SJSA1 (cell line): Measurements from ENCODE around the gene CHAF1A. TPM values are rescaled to one million over a fixed set of nuclear protein-coding genes. Genes with fewer than 3 reads are reported as not detected.

ENCODE experiments used
- DNase-seq, 2 experiments: peaks; one replicate each; pipeline ENCODE4 v3.0.0-alpha.2; 2015 to 2020; ENCODE audit warnings: low spot score in 2 of 2, low read depth in 1 of 2
- H3K27ac ChIP-seq: fragments of 250-450 bp; sonication (Bioruptor Pico); 2 replicates; pipeline ENCODE4 v1.5.1; 2020; ENCODE audit warnings: mild to moderate bottlenecking, moderate library complexity
- H3K27me3 ChIP-seq: fragments of 250-450 bp; sonication (Bioruptor Pico); replicated peaks from 2 replicates; pipeline ENCODE4 v1.5.1; 2020; ENCODE audit warnings: mild to moderate bottlenecking, moderate library complexity
- H3K36me3 ChIP-seq: fragments of 250-450 bp; sonication (Bioruptor Pico); 2 replicates; pipeline ENCODE4 v1.5.1; 2020; ENCODE audit warnings: mild to moderate bottlenecking
- H3K4me1 ChIP-seq: fragments of 250-450 bp; sonication (Bioruptor Pico); replicated peaks from 2 replicates; pipeline ENCODE4 v1.6.1; 2021; ENCODE audit warnings: mild to moderate bottlenecking
- H3K4me3 ChIP-seq: fragments of 250-450 bp; sonication (Bioruptor Pico); 2 replicates; pipeline ENCODE4 v1.5.1; 2020; ENCODE audit warnings: mild to moderate bottlenecking
- H3K9me3 ChIP-seq: fragments of 250-450 bp; sonication (Bioruptor Pico); replicated peaks from 2 replicates; pipeline ENCODE4 v1.5.1; 2020; ENCODE audit warnings: mild to moderate bottlenecking
- total RNA-seq: library from RNA; depleted of rRNA; stranded (reverse); fragments of >200 nt; shearing (Covaris generic); gene quantifications from 2 replicates; pipeline ENCODE4 v1.2.3, GENCODE V29; 2014

The CHAF1A gene
- total RNA-seq, 1 experiment from 2014 or later = 36.4 TPM

DNA sequence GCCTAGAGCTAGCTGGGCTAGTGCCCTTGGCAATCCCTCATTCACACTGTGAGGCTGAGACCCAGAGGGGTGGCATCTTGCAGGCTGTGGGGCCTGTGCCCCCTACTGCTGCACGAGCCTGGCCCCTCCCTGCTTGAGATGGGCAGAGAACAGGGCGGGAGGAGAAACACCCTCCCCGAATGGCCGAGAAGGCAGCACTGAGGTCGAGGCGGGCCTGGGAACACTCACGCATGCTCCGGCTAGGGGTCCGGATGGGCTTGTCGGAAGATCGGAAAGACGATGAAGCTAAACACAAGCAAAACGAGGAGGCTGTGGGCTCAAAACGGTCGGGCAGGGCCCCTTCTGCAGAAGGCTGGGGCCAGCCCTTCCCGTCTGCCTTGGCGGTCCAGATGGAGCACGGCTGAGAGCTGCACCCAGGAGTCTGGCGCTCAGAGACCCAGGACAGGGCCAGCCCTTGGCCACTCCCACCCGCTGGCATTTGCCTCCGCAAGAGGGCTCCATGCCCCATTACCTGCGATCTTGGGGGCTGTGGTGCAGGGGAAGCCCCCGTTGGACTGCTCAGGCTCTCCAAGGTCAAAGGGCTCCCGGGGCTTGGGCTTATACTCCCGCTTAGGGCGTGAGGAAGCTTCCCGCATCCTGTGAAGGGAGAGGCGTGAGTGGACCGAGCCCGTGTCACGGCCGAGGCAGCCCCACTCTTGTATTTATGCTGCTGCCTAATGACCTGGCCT is 40.2 kb upstream of the CHAF1A start:
- peaks cover 91% of the 10 kb centered on the region for H3K36me3 ChIP-seq

DNA sequence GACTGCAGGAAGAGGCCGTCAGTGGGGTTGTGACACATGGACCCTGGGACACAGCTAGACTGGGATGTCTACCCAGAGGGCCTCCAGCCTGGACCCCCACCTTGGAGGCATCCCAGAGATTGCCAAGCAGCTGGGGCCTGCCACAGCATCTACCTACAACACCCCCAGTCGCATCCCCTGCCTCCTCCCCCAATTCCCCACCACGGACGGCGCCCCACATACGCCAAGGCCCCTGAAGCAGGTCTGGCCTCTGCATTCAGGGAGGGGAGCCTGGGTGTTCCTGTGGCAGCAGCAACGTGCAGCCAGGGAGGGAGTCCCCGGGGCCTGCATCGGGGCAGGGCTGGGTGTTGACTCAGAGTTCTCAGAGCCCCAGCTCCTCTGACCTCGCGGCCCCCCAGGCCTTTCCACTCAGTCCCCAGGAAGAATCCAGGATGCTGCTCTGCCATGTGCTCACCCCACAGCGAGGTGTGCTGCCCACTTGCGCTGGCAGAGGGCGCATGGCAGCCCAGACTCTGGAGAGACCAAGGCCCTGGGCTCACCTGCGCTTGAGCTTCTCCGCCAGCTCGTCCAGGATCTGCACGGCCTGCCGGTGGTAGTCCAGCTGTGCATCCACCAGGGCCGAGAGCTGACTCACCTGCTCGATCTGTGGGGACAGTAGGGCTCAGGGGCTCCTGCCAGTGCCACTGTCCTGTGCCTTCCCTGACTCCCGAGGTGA is 39.5 kb upstream of the CHAF1A start:
- Histone ChIP-seq H3K27me3 (no peaks in the 10 kb centered on the region), H3K4me3 (no peak overlapping the region), H3K4me1 (no peaks in the 10 kb centered on the region), H3K9me3 (no peaks in the 10 kb centered on the region), H3K27ac (no peak overlapping the region), H3K36me3 (peaks cover 93% of the 10 kb centered on the region)
- peak in 1 of 2 experiments; percentile 42 for DNase-seq

More for the DNA sequence above, 40.2 kb upstream of the CHAF1A start:
- Histone ChIP-seq H3K27ac (no peak overlapping the region), H3K9me3 (no peaks in the 10 kb centered on the region), H3K27me3 (no peaks in the 10 kb centered on the region), H3K4me1 (no peaks in the 10 kb centered on the region), H3K4me3 (no peak overlapping the region)
- DNase-seq = no peak

DNA sequence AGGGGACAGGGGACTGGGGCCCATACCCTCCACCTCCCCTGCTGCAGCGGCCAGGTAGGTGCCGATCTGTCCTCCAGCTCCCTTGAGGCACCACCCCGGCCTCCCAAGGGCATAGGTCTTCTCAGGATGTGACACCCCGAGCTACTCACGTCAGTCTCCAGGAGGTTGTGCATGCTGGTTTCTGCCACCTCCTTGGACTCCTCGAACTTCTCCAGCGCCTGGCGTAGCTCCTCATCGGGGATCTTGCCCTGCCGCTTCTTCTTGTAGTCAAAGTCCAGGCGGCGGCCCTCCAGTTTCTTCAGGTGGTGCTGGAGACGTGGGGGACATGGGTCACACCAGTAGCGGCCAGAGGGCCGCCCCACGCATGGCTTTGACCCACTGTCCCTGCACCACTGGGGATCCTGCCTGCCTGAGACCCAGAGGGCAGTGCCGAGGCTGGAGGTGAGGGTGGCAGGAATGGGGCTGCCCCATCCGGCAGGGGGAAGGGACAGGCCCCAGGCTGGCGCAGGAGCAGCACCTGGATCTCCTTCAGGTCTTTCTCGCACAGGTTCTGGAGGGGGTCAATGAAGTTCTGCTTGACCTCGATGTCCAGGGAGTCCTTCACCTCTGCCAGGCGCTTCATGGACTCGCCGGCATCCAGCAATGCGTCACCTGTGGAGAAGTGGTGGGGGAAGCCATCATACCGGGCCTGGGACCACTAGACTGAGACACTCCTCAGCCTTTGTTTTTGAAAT is 38.7 kb upstream of the CHAF1A start:
- H3K27ac ChIP-seq = no peak overlapping the region
- peaks cover 93% of the 10 kb centered on the region for H3K36me3 ChIP-seq

DNA sequence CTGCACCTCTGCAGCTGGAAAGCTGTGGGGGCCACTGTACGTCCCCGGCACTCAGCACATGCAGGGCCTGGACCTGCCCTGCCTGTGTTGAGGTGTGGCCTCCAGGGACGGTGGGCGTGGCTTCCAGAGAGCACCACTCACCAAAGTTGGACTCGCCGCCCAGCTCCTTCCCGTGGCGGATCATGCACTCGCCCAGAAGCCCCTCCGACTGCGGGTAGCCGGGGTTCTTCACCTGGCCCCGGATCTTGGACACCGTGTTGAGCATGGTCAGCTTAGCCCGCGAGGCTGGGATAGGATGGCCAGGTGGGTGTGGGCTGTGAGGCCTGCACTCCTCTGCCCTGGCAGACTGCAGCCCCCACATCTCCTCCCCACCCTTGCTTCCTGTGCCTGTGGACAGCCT is 37.1 kb upstream of the CHAF1A start:
- Histone ChIP-seq H3K9me3 (no peaks in the 10 kb centered on the region), H3K36me3 (peaks cover 79% of the 10 kb centered on the region), H3K27me3 (no peaks in the 10 kb centered on the region)

More for the DNA sequence above, 38.7 kb upstream of the CHAF1A start:
- Histone ChIP-seq H3K4me3 (no peak overlapping the region), H3K9me3 (no peaks in the 10 kb centered on the region), H3K27me3 (no peaks in the 10 kb centered on the region), H3K4me1 (no peaks in the 10 kb centered on the region)
- peak in 1 of 2 experiments; percentile 46 for DNase-seq

DNA sequence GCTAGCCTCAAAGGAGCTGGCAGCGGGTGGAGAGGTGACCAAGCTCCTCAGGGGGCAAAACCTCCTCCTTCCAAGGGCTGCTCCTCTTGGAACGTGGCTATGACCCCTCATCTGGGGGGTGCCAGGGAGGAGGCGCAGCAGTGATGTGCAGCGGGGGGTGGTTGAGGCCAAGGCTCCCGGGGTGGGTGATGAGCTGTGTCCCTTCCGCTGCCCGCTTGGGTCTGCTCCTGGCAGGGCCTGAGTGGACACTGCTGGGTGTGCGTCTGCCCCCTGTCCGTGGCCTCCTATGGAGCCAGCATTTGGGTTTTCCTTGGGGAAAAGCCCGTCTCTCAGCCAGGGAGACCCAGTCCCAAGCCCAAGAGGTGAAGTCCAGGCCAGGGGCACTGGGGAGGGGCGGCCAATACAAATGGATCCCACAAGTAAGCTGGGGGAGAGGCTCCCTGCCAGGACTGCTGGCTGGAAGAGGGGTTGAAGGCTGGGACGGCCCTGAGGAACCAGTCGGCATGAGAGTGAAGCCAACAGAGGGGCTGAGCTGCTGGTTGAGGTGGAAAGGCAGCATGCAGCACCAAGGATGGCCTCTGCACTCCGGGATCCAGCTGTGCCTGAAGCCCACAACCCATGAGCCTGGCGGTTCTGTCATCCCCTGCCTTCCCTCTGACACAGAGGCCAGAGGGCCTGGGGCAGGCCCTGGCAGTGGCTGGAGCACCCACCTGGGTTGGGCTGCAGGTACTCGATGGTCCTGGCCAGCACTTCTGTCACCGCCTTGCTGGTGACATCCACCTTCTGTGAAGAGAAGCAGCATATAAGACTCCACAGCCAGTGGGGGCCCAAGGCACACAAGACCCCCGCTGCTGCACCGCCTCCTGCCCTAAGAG is 36.4 kb upstream of the CHAF1A start:
- Histone ChIP-seq H3K36me3 (peaks cover 74% of the 10 kb centered on the region), H3K27me3 (no peaks in the 10 kb centered on the region), H3K27ac (no peak overlapping the region), H3K4me3 (no peak overlapping the region), H3K9me3 (no peaks in the 10 kb centered on the region), H3K4me1 (peaks cover 4% of the 10 kb centered on the region; the same call in 1 of the 2 replicates)
- no peak for DNase-seq

More for the DNA sequence above, 37.1 kb upstream of the CHAF1A start:
- Histone ChIP-seq H3K4me3 (no peak overlapping the region), H3K27ac (no peak overlapping the region), H3K4me1 (peaks cover 4% of the 10 kb centered on the region; the same call in 1 of the 2 replicates)
- no peak for DNase-seq

DNA sequence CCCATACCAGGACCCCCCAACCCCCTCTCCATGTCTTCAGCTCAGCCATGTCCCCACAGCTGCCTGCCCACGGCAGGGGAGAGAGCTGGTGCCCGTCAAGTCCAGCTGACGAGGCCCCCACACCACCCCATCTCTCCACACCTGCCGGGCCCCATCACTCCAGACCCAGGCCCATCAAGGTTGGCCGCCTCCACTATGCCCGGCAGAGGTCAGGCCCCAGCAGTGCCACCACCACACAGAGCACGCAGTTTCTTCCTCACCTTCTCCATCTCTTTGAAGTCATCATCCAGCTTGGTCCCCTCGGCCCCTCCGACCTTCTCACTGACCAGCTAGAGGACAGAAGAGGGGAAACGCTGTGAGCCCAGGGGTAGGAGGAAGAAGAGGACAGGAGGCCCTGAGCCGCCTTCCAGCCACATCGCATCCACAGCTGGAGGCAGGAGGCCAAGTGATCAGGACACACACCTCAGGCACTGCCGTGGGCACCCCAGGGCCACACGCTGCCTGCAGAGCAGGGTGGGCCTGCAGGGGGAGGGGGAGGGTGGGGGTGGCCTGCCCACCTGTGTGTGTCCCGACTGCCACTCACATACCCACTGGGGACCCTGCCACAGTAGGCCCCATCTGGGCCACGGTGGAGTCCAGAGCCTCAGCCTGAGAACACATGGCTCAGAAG is 35.6 kb upstream of the CHAF1A start:
- Histone ChIP-seq H3K27me3 (no peaks in the 10 kb centered on the region), H3K36me3 (peaks cover 73% of the 10 kb centered on the region), H3K4me3 (no peak overlapping the region), H3K4me1 (peaks cover 4% of the 10 kb centered on the region; the same call in 1 of the 2 replicates), H3K27ac (no peak overlapping the region), H3K9me3 (no peaks in the 10 kb centered on the region)
- DNase-seq = no peak

DNA sequence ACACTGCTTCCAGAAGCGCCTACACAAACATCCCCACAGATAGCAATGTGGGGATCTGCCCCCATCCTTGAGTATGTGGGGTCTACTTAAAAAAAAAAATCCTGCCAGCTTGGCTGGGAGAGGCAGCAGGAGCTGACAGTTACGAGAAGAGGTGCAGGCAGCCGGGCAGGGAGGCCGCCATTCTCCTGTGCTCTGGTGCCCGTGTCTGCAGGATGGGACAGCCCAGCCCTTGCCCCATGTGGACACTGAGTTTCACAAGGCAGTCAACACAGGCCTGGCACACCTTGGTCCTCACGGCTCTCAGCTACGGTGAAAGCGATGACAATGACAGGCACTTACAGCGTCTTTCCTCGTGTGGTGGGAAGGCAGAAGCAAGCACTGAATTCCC is 35.1 kb upstream of the CHAF1A start:
- H3K9me3 ChIP-seq = no peaks in the 10 kb centered on the region
- H3K4me3 ChIP-seq = no peak overlapping the region
- peaks cover 4% of the 10 kb centered on the region; the same call in 1 of the 2 replicates for H3K4me1 ChIP-seq
- peaks cover 71% of the 10 kb centered on the region for H3K36me3 ChIP-seq
- DNase-seq = no peak
- H3K27me3 ChIP-seq = no peaks in the 10 kb centered on the region
- no peak overlapping the region for H3K27ac ChIP-seq

DNA sequence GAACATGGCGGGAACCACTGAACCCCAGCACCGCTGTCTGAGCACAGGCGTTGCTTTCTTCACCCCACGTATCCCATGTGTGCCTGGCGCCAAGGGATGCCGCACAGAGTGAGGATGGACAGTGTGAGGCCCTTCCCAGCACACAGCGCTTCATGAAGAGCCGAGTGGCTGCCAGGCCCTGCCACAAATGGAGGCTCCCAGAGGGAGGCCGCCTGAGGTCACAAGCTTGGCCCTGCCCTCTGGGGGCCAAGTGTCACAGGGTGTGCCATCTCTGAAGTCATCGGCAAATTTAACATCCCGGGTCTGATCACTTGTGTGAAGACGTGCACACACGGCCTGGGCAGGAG is 34.7 kb upstream of the CHAF1A start:
- H3K4me1 ChIP-seq = peaks cover 4% of the 10 kb centered on the region; the same call in 1 of the 2 replicates
- no peak overlapping the region for H3K27ac ChIP-seq
- H3K36me3 ChIP-seq = peaks cover 70% of the 10 kb centered on the region
- no peak for DNase-seq
- no peaks in the 10 kb centered on the region for H3K9me3 ChIP-seq
- H3K27me3 ChIP-seq = no peaks in the 10 kb centered on the region
- H3K4me3 ChIP-seq = no peak overlapping the region

DNA sequence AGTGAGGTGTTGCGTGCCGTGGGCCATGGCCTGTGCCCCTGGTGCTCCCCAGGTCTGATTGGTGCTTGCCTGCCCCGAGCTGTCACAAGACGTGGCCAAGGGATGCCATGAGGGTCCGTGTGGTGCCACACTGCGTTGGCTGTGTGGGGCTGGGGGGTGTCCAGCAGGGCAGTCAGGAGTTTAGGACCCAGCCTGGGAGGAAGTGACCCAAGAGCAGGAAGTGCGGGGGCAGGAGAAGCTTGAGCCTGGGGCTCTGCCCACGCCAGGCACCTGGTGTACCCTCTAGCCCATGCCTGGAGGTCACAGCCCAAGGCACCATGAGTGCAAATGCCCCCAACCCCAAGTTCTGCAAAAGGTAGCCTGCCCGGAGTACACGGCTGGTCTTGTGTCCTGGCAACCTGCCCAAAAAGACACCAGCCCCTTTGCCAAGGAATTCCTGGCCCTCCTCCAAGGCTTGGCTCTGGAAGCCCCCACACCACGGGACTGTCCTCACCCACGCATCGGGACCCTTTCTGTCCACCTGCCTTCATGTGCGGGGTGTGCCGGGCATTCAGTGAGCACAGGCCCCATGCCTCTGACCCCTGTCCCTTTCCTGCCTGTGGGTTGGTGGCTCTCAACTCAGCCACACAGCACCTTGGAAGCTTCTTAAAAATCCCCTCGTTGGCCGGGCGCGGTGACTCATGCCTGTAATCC is 34.2 kb upstream of the CHAF1A start:
- Histone ChIP-seq H3K27me3 (no peaks in the 10 kb centered on the region), H3K4me3 (no peak overlapping the region), H3K9me3 (no peaks in the 10 kb centered on the region), H3K4me1 (peaks cover 4% of the 10 kb centered on the region; the same call in 1 of the 2 replicates), H3K36me3 (peaks cover 68% of the 10 kb centered on the region), H3K27ac (no peak overlapping the region)
- no peak for DNase-seq

DNA sequence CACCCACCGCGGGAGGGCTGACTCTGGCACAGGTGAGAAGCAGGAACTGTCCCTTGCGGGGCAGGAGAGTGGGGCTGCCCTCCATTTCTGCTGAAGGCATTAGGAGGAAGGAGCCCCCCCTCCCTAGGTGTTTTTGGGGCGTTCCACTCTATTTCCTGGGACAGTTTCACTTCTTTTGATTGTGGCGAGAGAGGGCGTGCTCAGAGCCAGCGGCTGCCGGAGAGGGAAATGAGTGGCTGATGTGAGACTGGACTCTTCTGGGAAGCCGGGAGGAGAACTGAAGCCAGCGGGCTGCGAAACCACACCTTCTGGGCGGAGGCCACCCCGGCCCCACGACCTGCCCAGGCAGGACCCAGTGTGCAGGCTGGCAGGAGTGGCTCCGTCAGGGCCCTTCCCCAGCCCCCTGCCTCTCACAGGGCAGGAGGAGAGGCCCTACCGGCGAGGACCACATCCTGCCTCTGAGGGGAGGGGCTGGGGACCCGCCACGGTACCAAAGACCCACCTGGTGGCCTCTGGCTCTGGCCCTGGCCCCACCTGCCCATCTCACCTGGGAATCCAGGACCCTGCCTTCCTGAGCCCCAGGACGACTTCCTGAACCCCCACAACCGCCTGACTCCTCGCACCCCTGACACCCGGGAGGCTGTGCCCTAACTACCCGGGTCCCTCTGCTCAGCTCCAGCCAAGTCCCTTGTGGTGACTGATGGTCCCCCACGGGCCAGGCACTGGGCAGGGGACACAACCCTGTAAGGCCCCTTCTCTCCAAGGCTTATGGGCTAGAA is 33.1 kb upstream of the CHAF1A start:
- peaks cover 13% of the 10 kb centered on the region for H3K4me1 ChIP-seq
- no peaks in the 10 kb centered on the region for H3K27me3 ChIP-seq
- peaks cover 68% of the 10 kb centered on the region for H3K36me3 ChIP-seq
- no peaks in the 10 kb centered on the region for H3K9me3 ChIP-seq
- H3K4me3 ChIP-seq = no peak overlapping the region
- DNase-seq = peak in 1 of 2 experiments; percentile 42
- no peak overlapping the region for H3K27ac ChIP-seq

DNA sequence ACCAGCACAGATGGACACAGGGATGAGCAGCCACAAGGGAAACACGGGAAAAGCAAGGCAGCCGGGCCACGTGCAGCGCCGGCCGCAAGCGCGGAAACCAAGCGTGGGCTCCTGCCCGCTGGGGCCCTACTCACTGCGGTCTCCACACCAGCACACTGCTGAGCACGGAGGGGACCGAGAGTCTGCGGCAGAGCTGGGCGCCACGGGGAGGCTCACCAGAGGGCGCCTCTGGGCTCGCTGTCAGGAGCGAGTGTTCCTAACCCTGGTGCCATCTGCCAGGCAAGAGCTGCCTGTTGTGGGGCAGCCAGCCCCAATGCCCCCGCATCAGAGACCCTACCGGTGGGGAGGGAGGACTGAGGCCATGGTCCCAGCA is 32.6 kb upstream of the CHAF1A start:
- no peak overlapping the region for H3K27ac ChIP-seq
- no peak overlapping the region for H3K4me3 ChIP-seq
- H3K27me3 ChIP-seq = no peaks in the 10 kb centered on the region
- no peaks in the 10 kb centered on the region for H3K9me3 ChIP-seq
- DNase-seq = no peak
- peaks cover 66% of the 10 kb centered on the region for H3K36me3 ChIP-seq
- H3K4me1 ChIP-seq = peaks cover 19% of the 10 kb centered on the region
